T-helper 9 cell (primary cell): ENCODE measurements around the gene SMIM45.

Experiments used
- DNase-seq: peaks from one replicate; pipeline ENCODE4 v3.0.0-alpha.2; 2020

Gene SMIM45

DNA sequence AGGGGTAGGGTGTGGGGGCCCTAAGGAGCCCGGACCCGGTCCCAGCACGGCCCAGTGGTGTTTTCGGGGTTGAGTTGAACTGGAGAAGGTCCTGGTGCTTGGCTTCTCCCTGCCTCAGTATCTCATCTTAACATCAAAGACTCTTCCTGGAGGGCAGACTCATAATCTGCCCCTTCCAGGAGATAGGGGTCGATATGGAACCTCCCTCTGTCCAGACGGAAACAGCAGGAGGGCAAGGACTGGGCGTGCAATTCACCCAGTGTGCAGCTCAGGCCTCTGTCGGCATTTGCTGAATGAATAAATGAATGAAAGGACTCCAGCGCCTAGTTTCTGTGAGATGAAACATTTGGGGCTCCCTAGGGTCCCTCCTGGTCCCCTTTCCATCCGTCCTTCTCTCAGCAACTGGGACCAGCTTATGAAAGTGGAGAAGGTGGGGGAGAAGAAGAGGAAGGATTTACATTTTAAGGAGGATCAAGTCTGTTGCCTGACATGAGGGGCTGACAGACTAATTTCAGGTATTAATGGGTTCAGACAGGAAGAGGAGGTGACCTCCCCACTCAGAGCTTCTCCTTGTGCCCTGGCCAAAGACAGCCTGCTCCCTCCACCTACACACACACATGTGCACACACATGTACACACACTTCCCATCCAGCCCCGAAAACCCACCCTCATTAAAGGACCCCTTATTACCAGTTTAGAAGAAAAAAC, 36.0 kb upstream of the SMIM45 start:
- DNase-seq = no peak

- DNase-seq = no peak
These were observed 35.1 kb upstream of the SMIM45 start for GRCh38 chr22:41916745-41917358.

- no peak for DNase-seq
These were observed 34.5 kb upstream of the SMIM45 start for GRCh38 chr22:41917375-41917902.

DNA sequence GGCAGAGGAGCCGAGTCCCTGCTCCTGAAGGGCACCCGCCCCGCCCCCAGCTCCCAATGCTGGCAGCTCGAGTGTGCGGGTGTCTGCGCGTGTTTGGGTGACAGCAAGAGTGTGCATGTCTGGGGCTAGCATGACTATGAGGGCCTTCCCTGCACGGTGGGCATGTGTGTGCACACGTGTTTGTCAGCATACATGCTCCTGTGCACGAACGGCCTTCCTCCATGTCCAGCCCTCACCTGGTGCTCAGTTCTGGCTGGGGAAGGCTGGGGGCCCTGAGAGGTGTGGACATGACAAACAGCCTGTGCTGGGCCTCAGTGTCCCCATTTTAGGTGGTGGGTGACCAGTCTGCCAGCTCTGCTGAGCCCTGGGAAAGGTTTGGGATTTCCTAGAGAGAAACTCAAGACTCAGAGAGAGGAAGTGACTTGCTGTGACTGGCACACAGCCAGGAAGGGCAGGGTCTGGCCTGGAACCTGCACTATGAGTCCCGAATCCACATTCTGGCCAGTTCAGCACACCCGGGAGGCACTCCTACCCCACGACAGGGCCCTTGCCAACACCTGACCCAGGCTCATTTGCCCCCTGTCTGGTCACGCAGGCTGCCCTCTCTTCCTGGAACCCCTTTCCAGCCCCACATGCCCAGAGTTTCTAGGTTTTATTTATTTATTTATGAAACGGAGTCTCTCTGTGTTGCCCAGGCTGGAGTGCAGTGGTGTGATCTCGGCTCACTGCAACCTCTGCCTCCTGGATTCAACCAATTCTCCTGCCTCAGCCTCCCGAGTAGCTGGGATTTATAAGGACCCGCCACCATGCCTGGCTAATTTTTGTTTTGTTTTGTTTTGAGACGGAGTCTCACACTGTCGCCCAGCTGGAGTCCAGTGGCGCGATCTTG, 33.8 kb upstream of the SMIM45 start:
- DNase-seq = no peak

DNA sequence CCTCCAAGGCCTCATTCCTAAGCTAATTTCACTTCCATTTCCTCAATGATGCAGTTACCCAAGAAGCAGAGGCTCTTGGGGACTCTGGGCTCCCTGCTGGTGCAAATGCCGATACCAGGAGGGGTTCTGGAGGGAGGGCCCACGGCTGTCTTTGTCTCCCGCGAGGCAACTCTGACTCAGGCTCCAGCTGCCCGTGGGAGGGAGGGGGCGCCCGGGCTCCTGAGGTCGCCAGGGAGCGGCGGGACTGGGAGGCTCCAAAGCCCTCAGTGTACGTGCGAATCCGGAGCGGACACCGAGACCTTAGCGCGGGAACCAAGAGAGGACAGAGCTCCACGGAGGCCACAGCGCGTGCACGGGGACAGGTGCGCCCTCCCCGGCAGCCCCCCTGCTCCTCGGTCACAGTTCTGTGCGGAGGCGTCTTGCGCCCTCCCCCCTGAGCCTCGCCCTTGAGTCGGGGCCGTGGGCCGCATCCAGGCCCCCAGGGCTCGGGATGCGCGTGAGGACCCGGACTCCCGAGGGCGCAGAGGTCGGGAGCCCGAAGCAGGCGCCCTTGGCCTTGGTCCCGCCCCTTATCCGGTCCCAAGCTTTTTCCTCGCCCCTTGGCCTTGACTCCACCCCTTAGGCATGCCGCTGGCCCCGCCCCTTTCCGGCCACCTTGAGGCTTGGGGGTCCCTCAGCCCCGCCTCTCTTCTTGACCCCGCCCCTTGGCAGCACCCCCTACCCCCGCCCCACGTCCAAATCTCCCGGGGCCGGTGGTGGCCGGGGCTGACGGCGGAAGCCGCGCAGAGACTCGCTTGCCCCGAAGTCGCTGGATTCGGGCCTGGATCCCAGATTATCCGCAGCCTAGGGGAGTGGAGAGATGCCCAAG, 32.4 kb upstream of the SMIM45 start:
- DNase-seq = peak; percentile 16

GRCh38 chr22:41920271-41920976, 31.5 kb upstream of the SMIM45 start:
- no peak for DNase-seq

DNA sequence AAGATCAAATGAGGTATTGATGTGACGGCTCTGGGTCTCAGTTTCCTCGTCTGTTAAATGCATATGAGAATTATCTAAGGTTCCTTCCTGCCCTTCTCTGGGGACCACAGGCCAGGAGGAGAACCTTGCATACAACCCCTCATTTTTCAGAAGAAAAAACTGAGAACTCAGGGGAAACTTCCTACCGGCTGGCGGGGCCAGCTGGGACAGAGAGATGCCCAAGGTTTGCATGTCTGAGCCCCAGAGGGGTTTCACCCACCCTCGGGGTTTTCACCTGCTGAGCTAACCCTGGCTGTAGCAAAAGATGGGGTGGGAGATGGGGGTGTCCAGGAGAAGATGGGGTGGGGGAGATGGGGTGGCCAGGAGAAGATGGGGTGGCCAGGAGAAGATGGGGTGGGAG, 29.6 kb upstream of the SMIM45 start:
- no peak for DNase-seq

GRCh38 chr22:41922940-41923594, 28.9 kb upstream of the SMIM45 start:
- DNase-seq = no peak

GRCh38 chr22:41923595-41924276, 28.2 kb upstream of the SMIM45 start:
- DNase-seq = no peak

DNA sequence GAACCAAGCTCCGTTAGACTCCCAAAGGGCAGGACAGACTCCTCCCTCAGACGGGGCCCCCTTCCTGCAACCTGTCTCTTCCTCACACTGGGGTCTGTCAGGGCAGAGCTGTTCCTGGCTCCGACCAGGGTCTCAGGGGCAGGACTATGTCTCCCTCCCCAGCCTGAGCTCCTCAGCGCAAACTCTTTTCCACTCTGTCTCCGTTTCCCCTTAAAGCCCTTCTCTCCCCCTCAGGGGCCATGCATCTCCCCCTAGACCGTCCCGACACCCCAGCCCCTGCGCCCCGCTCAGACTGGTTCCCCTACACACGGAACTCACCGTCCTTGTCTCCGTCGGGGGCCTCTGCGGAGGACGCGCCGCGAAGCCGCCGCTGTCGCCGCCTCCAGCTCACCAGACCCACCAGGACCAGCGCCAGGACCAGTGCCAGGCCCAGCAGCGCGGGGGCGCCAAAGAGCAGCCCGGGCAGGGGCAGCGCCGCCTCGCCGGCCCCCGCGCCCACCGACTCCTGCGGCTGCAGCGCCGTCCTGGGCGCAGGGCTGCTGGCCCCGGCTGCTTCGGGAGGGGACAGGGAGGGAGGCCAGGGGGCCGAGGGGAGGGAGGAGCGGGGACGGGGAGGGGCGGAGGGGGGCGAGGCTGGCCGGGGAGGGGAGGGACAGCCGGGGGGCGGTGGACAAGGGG, 26.0 kb upstream of the SMIM45 start:
- peak; percentile 80 for DNase-seq

DNA sequence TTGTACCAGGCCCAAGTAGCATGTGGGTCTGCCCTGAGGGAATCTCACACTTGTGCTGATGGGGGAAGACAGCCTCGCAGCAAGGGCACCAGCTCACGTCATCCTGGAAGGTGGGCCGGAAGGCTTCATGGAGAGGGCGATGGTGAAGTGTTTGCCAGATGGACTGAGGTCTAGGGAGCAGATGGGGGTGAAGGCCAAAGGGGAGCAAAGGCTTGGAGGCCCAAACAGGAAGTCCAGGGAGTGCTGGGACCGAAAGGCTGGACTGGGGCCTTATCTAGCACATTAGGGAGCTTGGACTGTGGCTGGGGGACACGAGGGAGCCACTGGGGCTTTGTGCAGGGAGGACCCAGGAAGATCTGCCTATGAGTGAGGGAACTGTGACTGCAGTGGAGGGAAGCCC, 24.1 kb upstream of the SMIM45 start:
- DNase-seq = no peak

DNA sequence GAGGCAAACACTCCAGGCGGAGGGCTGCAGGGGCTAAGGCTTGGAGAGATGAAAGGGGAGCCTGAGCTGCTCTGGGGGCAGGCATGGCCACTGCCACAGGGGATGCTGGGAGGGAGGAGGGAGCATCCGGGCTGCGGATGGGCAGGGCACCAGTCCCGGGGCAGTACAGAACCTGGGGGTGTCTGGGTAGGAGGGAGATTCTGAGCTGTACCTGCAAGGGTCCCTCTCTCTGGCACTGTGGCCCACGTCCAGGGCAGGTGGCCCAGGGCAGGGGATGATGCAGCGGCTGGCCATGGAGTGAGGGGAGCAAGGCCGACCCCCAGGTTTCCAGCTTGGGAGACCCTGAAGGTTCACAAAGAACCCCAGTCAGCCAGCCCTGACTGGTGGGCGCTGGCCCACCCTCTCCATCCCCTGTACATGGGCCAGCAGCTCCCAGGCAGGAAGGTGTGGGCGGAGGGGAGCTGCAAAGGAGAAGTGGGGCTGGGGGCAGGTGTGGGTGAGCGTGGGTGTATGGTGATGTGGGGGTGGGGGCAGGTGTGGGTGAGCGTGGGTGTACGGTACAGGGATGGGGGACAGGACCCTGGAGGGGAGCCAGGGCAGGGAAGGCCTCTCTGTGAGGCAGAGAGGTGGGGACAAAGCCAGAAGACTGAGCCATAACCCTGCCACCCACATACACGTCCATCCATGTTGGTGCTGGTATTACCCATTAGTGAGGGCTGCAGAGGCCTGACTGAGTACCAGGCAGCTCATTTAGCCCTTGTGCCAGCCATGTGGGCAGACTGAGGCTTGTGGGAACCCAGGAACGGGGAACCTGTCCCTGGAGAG, 23.1 kb upstream of the SMIM45 start:
- no peak for DNase-seq

GRCh38 chr22:41929418-41929810, 22.5 kb upstream of the SMIM45 start:
- no peak for DNase-seq

- DNase-seq = no peak
These were observed 20.2 kb upstream of the SMIM45 start for GRCh38 chr22:41931701-41932269.

DNA sequence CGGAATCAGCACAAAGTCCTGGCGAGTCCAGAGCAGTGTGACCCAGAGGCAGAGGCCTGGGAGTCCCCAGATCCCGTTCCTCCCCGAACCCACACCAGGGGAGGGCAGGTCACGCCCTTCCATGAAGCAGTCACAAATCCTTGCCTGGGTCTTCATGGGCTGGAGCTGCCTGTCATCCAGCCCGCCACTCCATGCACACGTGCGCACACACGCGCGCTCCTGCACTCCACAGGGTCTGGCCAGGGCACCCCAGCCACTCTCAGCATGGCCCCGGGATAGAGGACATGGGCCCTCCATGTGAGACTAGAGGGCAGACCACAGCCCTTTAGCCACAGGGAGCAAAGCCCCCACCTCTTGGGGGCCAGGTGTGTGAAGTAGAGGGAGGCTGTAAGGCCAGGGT, 19.6 kb upstream of the SMIM45 start:
- no peak for DNase-seq

DNA sequence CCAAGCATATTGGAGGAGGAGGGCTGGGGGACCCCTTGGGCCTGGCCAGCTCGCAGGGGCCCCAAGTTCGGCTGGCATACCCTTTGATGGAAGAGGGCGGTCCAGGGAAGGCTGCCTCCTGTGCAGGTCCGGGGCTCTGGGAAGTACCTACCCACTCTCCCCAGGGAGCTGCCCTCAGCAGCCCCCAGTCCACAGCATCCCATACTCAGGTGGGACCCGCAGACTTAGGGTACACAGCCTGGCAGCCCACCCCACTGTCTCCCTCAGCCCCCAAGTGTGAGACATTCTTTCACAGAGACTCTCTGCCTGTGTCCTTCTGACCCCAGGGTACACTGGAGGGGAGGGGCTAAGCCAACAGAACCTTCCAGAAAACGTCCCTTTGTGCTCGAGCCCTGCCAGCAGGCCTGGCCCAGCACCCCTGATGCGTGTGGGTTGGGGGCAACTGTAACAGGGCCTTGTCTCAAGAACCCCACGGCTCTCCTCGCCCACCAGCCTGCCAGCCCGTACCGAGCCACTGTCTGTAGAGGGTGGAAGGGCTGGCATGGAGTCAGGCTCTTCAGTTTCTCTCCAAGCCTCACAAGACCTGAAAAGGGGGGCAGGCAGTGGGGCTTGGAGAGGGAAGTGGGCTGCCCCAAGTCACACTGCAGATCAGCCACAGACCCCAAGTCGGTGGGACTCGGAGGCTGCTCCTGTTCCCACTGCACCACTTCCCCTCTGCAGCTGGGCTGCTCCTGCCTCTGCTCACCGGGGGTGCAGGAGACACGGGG, 18.4 kb upstream of the SMIM45 start:
- DNase-seq = no peak

DNA sequence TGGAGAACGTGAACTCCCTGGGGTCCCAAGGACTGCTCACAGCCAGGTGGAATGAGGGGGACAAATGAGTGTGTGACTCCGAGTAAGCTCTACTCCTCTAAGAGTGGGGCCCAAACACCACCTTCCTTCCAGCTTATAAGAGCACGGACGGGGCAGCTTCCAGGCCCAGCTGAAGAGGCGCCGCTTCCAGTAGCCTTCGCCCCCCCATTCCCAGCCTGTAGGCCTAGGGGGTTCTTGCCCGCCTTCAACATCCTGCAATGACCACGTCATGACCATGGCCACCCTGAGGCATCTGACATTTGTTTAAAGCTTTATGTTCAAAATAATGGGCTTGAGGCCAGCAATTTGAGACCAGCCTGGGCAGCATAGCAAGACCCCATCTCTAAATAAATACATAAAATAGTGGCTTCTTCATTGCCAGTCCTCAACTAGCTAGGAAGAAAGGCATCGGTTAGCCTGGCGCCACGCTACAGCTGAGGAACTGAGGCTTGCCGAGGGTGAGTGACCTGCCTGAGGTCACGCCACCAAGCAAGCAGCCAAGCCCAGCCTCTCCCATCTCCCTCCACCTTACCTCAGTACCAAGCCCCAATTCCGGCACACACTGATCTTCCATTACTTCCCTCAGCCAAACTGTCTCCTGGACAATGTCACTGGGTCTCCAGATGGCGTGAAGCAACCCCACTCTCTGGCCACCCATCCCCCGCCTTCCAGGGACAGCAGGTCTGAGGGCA, 17.5 kb upstream of the SMIM45 start:
- no peak for DNase-seq
